ENCODE data around the gene NATD1.

DNA sequence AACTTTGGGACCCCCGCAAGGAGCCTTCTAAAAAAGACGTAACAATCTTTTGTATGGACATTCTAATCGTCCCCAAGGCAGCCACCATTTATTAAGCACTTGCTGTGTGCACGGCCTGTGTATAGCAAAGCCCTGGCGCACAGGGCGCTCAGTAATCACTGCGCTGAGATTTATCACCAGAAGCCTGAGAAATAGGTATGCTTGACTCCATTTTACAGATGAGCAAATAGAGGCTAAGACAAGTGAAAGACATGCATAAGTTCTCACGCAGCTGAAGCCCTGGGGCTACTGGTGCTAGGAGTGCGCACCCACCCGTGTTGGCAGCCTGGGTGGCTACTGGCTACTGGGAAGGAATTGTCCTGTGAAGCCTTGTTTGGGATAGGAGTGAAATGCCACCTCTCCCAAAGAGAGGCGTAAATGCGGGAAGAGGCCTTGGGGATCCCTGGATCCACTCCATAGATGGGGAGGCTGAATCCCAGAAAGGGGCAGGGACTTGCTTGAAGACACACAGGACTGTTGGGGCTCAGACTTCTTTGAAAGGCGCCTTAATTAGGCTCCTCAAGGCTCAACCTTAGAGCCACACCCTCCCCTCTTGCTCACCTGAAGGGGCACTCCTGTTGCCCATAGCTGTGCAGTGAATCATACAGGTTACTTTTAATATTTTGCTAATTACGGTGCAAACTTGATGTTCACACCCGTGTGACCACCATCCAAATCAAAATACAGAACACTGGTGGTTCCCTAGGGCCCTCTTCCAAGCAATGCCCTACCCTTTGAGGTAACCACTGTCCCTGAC lies 634 bp upstream of the NATD1 start:
- TF ChIP-seq EZH2phosphoT487 (IDR thresholded peaks at IDR 0.05; ENCODE audit: low read depth) (no peak), CTCF (IDR thresholded peaks at IDR 0.05; ENCODE audit: low read depth, low read length) (no peak)
